CD4-positive, alpha-beta T cell treated with Interleukin-15 for 4 hours (primary cell): ENCODE data around the gene LRCH1.

Experiments used
- DNase-seq: peaks from one replicate; pipeline ENCODE4 v3.0.0-alpha.2; 2020; ENCODE audit warnings: low spot score

Gene LRCH1

DNA sequence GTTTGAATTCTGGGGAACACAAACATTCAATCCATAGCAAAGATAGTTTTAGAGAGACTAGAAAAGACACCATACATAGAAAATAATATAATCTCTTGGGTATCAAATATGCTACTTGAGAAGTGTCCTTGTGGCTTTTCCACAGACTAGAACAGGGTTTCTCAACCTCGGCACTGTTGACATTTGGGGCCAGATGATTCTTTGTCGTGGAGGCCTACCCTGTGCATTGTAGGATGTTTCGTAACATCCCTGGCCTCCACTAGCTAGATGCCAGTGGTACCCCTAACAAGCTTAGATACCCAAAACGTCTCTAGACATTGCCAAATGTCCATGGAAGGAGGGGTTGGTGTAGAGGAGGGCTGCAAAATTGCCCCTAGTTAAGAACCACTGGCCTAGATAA lies 246.2 kb downstream of the LRCH1 start:
- no peak for DNase-seq

DNA sequence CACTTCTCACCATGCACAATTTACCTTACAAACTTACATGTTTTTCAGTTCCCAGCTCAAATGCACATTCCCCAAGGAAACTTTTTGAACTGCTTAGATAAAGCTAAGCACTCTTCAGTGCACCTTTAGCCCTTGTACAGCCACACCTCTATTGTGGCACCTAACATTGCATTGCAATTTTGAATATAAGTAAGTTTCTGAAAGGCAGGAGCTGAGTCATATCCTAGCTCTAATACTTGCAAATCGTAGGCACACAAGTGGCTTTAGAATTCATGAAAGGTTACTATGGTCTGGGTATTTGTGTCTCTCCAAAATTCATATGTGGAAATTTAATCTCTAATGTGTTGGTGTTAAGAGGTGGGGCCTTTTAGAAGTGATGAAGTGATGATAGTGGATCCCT lies 248.9 kb downstream of the LRCH1 start:
- DNase-seq, result no peak
